Left kidney (tissue), 2 donors: ENCODE data around the gene RAC2. TPM values are rescaled to one million over a fixed set of nuclear protein-coding genes. Genes with fewer than 3 reads are reported as not detected.

Experiments used
- DNase-seq: peaks from one replicate; pipeline ENCODE4 v3.0.0-alpha.2; 2013
- polyA plus RNA-seq: library from polyadenylated mRNA; unstranded; fragments of 120-200 nt; gene quantifications from one replicate; pipeline ENCODE4 v1.2.1, GENCODE V29; 2013; ENCODE audit not compliant: insufficient read length

RAC2 gene
- polyA plus RNA-seq, 1 donor: 5.1 TPM

- peak; percentile 81 for DNase-seq
These were observed 55.9 kb downstream of the RAC2 start, which contains the start of gene C1QTNF6 for GRCh38 chr22:37187891-37188761. C1QTNF6 (minus strand) TSS chr22:37188247; CDS start chr22:37188213, 34 bp downstream.

DNA sequence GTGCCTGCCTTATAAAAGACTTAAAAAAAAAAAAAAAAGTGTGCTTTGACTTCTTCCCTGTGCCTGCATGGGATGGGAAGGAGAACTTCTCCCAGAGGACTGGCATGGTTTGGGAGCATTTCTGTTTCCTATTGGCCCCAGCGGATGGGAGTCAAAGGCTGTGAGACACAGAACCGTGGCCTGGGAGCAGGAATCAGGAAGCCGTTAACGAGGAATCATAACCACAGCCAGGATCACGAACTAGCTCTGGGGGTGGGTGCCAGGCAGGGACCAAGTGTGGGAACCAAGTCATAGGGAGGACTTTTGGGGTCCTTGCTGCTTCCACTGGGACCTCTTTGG, 56.5 kb downstream of the RAC2 start:
- no peak for DNase-seq

DNA sequence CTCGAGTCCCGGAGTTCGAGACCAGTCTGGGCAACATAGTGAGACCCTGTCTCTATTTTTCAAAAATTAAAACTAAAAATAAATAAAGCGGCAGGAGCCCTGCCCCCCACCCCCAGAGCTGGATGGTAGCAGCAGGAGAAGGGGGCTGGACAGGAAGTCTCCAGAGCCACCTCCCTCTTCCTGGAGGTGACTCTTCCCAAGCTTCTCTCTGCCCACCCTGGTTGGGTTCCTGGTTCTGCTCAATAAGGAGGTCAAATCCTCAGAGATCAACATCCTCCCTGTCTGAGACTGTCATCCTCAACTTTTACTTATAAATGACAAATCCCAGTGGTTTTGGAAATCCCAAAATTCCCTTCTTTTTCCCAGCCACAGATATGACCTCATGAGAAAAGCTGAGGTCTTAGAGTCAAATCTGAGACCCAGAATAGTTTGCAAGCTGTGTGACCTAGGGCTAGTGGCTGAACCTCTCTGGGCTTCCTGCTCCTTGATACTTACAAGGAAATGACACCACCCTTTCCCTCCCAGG, 57.0 kb downstream of the RAC2 start:
- no peak for DNase-seq

DNA sequence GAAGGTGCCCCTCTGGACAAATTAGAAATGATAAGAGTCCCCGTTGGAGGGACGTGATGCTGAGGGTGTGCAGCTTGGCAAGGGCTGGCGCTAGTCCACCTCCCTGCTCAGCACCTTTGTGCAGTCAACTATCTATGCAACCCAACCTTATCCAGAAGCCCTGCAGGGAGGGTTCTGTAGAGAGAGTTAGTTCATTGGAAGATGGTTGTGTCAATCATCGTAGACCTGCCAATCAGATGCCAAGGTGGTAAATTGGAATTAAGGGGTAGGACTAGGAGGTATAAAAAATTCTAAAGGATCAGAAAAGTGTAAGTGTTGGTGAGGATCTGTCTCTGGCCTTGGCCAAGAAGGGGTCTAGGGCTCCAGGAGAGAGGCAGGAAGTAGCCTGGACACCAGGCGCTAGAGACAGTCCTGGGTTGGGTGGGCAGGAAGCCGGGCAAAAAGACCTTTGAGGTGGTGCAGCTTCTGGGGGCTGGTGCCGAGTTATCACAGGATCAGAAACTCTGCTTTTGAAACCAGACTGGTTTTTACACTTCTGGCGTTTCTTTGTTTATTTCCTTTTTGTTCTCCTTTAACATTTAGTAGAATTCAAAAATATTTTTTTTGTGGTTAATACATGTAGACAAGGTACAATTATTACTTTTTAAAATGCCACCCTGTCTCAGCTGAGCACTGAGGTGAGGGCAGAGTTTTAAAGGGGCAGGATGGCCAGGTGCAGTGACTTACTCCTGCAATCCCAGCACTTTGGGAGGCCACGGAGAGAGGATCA, 57.7 kb downstream of the RAC2 start:
- DNase-seq: peak; percentile 76

GRCh38 chr22:37185646-37186227, 58.3 kb downstream of the RAC2 start:
- DNase-seq: no peak

GRCh38 chr22:37184816-37185541, 59.1 kb downstream of the RAC2 start:
- DNase-seq: no peak

DNA sequence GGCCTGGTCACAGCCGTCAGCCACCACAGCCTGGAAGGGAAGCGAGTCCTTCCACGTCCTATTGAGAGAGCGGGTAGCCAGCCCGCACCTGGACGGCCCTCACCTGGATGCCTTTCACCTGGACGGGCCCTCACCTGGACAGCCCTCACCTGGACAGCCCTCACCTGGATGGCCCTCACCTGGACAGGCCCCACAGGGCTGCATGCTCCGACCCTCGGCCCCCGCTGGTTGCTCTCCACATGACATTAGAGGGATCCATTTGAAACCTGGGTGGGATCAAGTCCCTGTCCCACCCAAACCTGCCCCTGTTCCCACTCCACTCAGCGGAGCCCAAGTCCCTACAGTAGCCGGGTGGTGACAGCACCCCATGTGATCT, 59.7 kb downstream of the RAC2 start:
- no peak for DNase-seq

- DNase-seq: no peak
These were observed 60.4 kb downstream of the RAC2 start for GRCh38 chr22:37183432-37184379.

DNA sequence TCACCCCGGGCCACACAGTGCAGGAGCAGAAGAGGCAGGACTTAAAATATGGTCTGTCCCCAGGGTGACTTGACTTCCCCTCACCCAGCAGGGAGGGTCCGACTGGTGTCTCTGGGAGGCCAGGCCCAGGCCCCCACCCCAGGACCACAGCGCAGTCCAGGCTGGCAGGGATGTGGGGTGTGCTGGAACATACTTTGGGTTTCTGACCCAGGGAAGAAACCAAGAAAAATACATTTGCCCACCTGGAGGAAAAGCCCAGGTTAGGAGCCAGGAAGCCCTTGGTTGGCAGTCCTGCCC, 61.2 kb downstream of the RAC2 start:
- DNase-seq: no peak

DNA sequence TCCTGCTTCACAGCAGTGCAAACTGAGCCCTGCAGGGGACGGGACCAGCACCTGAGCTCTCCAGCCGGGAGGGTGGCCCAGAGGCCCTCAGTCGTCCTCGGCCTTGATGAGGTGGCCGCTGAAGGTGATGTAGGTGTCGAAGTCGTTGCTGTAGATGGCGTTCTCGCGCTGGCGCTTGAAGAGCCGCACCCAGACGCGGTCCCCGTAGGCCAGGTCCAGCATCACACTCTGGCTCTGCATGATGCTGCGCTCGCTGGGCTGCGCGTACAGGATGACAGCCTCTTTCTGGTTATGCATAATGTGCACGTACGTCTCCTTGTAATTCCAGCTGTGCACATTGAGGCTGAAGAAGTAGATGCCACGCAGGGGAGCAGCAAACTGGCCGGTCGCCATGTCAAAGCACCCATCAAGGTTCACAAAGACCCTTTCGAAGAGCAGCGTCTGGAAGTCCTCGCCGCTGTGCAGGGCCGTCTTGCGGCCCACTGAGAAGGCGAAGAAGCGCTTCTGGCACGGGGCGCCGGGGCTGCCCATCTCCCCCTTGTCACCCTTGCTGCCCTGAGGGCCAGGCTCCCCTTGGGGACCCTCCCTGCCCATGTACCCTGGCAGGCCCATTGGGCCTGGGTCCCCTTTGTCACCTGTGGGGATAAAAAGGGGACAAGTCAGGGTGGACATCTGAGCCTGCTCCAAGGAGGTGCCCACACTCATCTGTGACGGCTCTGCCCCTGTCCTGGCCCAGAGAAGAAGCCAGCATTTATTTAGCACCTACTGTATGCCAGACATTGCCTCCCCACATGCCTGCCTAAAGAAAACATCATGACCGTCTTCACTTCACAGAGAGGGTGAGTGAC, 61.7 kb downstream of the RAC2 start:
- DNase-seq: no peak

- no peak for DNase-seq
These were observed 62.4 kb downstream of the RAC2 start for GRCh38 chr22:37181681-37182080.

DNA sequence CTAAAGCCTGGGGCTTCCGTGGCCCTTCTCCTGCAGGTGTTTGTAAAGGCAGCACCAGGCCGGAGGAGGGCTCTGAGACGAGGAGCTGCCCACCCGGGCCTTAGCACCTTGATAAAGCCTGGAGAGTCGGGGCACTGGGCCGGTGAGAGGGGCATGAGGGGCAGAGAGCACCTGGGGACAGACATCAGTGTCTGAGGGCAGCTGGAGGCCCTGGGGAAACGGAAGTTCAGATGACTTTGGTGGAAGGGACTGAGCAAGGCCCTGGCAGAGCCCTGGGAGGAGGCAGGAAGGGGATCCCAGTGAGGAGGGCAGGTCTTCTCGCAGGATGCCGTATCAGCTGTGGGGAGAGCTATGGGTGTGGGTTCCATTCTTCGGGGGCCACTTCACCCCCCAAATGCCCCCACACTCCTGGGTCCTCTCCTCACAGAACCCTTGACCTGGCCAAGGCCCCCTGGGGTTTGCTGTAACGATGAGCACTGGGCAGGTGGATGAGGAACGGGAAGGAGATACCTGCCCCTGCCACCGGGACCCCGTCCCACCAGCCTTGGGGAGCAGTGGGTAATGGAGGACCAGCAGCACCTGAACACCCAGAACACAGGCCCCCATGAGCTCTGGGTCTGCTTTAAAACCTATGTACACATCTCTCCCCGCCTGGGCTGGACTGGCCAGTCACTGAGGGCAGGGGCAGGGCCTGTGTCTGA, 63.4 kb downstream of the RAC2 start:
- no peak for DNase-seq

GRCh38 chr22:37179622-37180420, 64.2 kb downstream of the RAC2 start:
- no peak for DNase-seq

DNA sequence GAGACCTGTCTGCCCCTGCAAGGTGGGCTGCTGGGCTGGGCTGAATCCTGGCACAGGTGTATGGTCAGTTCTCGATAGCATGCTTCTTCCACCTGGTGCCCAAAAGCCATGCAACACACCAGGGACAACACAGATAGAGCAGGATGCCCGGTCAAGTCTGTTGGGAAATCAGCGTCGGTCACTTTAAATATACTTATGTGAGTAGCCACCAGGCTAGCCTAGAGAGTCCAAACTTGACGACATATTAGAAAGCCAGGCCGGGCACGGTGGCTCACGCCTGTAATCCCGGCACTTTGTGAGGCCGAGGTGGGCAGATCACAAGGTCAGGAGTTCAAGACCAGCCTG, 65.0 kb downstream of the RAC2 start:
- no peak for DNase-seq

DNA sequence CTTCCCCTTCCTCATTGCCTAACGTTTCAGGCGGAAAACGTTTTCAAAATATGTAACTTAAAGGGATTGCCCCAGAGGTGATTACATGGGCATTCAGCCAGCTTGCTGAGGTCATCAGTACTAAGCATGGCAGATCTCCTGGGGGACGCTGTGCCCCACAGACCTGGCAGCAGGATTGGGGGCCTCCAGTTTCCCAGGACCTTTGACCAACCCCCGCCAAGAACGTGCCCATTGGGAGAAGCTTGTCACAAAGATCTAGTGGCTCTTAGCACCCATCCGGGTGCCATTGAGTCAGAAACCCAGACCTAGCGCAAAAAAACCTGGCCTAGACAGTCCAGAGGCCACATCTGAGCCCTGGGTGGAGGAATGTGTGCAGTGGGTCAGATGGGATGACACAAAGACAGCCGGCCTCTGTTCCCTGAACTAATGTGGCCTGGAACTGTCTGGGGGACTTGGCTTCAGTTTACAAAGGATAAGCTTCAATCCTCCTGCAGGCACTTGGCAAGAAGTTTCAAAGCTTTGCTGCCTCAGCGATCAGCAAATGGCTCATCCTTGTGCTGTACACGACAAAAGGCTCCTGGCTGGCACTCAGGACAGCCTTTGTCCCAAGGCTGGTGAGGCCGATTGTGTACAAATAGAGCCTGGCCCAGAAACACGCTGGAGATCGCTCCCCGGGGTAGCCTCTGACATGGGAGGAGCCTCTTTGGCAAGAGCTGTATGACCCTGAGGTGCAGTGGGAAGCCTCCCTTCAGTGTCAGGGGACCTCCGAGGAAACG, 65.5 kb downstream of the RAC2 start:
- DNase-seq: no peak

DNA sequence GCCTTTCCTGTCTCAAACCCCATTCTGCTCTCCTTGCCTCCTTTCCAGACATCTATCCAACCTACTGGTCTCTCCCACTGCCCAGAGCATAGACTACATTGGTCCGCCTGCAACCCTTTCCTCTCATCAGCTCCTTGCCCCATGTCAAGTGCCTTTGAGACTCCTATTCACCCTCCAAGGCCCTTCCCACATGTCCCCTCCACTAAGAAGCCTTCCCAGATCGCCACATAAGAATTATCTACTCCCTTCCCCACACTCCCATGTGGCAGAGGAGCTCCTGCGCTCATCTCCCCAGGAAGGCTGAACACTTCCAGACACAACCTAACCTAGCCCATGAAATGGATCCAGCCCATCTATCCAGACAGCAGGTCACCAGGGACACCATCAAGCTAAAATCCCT, 66.3 kb downstream of the RAC2 start:
- DNase-seq: no peak

DNA sequence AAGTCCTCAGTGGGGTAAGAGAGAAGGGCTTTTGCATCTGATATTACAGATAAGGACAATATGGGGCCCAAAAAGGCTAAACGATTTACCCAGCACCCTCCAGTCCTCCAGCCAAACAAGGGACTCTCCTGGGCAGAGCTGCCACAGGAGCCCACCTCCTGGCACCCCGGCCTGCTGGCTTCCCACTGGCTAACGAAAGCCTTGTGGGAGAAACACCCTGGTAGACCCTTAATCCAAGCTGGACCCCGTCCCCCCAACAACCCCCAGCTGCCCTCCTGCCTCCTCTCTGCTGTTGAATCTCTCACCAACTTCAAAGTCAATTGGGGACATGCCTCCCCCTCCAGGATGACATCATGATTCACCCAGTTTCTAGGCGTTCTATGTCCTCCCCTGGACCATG, 66.8 kb downstream of the RAC2 start:
- DNase-seq: no peak

- DNase-seq: peak; percentile 69
These were observed 67.5 kb downstream of the RAC2 start for GRCh38 chr22:37176464-37177061.
